Measurements from ENCODE around the gene NAV1. TPM values are rescaled to one million over a fixed set of nuclear protein-coding genes. Genes with fewer than 3 reads are reported as not detected.

Gene NAV1
- total RNA-seq, 2 experiments from 2014 or later = 1.6 to 2.1 TPM

DNA sequence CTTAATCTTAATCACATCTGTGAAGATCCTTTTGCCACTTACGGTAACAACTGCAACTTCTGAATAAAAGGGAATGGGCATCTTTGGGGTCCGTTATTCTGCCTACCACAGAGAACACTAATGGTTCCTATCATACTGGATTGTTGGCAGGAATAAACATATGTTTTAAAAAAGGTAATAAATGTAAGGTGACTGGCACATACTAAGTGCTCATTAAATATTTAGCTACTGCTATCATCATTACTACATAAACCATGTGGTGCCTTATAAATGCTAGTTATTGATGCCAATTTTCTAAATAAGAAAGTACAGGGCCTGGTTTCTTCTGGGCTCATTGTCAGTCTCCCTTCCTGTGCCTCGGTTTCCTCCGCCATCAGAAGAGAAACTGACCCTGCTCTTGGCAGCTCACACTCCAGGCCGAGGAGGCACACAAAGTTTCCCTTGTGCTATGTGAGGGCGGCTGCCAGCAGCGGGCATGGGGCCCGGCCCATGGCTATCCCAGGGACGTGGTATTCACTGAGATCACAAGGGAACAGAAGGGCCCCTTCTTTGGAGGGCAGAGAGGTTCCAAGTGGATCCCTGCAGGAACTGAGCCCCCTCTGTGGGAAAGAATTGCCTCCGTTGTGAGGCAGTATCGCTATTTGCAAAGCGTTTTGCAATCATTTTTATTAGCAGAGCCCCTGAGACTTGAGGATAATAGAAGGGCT is 26.2 kb downstream of the NAV1 start:
- no peak for DNase-seq
- ATAC-seq = no peak
- TF ChIP-seq, protein P1, sequence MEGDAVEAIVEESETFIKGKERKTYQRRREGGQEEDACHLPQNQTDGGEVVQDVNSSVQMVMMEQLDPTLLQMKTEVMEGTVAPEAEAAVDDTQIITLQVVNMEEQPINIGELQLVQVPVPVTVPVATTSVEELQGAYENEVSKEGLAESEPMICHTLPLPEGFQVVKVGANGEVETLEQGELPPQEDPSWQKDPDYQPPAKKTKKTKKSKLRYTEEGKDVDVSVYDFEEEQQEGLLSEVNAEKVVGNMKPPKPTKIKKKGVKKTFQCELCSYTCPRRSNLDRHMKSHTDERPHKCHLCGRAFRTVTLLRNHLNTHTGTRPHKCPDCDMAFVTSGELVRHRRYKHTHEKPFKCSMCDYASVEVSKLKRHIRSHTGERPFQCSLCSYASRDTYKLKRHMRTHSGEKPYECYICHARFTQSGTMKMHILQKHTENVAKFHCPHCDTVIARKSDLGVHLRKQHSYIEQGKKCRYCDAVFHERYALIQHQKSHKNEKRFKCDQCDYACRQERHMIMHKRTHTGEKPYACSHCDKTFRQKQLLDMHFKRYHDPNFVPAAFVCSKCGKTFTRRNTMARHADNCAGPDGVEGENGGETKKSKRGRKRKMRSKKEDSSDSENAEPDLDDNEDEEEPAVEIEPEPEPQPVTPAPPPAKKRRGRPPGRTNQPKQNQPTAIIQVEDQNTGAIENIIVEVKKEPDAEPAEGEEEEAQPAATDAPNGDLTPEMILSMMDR (IDR thresholded peaks at IDR 0.05) = no peak
- Mint-ChIP-seq H3K36me3 (ENCODE audit: low read depth) (no peaks in the 10 kb centered on the region), H3K9me3 (no peaks in the 10 kb centered on the region), H3K4me1 (ENCODE audit: low read depth) (no peaks in the 10 kb centered on the region), H3K27me3 (no peaks in the 10 kb centered on the region), H3K4me3 (no peak overlapping the region), H3K27ac (no peak overlapping the region)
- ChIA-PET CTCF (interaction anchor here (1.7 kb wide), 1 partner anchor 140 kb away, joined by 4 read pairs; no protein-coding TSS in a partner anchor), POLR2A (interaction anchor here (0.6 kb wide), 1 partner anchor 57 kb away, joined by 3 read pairs; no protein-coding TSS in a partner anchor)
- intact Hi-C loops (cut with micrococcal nuclease) = no loop called here

DNA sequence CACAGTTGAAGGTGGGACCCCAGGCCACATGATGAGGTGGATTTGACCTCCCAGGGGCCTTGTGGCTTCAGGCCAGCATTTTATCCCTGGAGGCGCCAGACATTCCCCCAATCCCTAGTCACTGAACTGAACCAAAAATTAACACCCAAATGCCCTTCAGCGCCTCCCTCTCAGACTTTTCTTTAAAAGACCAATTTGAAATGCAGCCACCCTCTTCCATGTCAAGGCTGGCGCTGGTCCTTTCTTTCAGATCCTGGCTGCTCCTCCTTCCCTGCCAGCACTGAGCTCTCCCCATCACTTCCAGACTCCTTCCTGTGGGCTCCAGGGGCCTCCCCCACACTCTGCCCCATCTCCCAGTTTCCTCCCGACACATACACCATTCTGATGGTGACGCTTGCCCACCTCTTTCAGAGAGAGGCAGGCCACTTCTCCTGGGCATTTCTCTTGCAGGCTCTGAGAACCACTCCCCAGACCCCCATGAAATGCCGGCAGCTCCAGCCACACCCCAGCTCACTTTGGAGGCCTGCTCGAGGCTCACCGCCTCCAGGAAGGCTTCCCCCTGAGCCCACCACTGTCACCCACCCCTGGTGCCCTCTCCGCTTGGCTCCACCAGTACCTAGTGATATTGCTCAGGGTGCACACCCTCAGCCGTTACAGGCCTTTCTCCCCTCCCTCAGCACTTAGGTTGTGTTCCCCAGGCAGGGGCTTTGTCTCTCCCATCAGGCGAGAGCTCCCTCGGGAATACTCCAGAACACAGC is 27.0 kb downstream of the NAV1 start:
- POLR2A ChIA-PET = no interaction called here
- Mint-ChIP-seq H3K9me3 (no peaks in the 10 kb centered on the region), H3K27me3 (no peaks in the 10 kb centered on the region), H3K4me3 (no peak overlapping the region), H3K27ac (no peak overlapping the region), H3K4me1 (ENCODE audit: low read depth) (no peaks in the 10 kb centered on the region), H3K36me3 (ENCODE audit: low read depth) (no peaks in the 10 kb centered on the region)
- intact Hi-C loops (cut with micrococcal nuclease) = no loop called here
- CTCF ChIA-PET = interaction anchor here (1.0 kb wide), 1 partner anchor 138 kb away, joined by 3 read pairs; no protein-coding TSS in a partner anchor
- ATAC-seq (no peak), DNase-seq (no peak)
- TF ChIP-seq, protein P1 (IDR thresholded peaks at IDR 0.05) = no peak

DNA sequence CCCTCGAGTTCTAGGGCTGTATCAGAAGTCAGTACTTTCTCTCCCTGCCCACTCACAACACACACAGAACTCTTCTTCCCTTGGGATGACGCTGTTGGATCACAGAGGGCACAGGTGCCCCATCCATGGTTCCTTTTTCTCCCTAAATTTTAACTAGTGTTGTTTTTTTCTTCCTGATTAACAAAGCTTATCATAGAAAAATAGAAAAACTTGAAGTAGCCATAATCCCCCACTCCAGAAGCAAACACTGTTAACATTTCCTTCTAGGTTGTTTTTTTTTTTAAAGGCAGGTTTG is 27.5 kb downstream of the NAV1 start:
- H3K27me3 Mint-ChIP-seq = no peaks in the 10 kb centered on the region
- no peak overlapping the region for H3K27ac Mint-ChIP-seq
- CTCF ChIA-PET = interaction anchor here (1.0 kb wide), 1 partner anchor 137 kb away, joined by 3 read pairs; no protein-coding TSS in a partner anchor
- TF ChIP-seq, protein P1 (IDR thresholded peaks at IDR 0.05) = no peak
- no peak for ATAC-seq
- H3K4me3 Mint-ChIP-seq = no peak overlapping the region
- H3K4me1 Mint-ChIP-seq (ENCODE audit: low read depth) = no peaks in the 10 kb centered on the region
- H3K9me3 Mint-ChIP-seq = no peaks in the 10 kb centered on the region
- POLR2A ChIA-PET = no interaction called here
- H3K36me3 Mint-ChIP-seq (ENCODE audit: low read depth) = no peaks in the 10 kb centered on the region
- intact Hi-C loops (cut with micrococcal nuclease) = no loop called here
- DNase-seq = no peak

DNA sequence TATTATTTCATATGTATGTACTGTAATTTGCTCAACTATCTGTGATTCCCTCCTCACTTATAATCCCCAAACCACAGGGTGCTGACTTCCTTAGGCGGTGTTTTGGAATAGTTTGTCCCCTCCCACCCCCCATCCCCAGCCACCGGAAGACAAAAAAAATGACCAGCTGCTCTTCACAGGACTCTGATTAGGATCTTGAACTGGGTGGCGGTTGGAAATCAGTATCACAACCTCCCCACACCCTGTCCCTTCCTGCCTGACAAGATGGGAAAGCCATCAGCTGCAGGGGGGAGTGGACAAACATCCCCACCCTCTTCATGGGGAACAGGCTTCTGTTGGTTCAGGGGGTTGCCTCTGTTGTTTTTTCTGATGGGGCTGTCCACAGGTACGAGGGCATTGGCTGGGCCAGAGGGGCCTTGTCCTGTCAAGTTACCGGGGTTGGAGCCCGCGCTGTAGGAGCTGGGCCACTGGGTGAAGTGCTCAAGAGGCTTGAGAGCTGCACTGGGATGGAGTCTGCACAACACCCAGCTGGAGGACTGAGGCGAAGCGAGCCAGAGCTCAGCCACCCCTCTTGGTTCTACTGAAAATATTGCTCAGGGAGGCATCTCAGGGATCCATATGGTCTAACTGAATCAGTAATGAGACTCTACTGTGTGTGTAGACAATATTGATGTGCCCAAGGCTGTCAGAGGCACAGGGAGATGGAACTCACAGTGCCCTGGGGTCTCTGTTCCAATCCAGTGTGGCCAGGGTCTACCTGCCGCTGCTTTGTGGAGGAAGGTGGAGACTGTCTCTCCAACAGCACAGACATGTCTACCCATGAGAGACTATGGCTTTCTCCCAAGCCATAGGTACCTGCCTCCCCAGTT is 28.2 kb downstream of the NAV1 start:
- CTCF ChIA-PET = no interaction called here
- no peaks in the 10 kb centered on the region for H3K27me3 Mint-ChIP-seq
- H3K4me1 Mint-ChIP-seq (ENCODE audit: low read depth) = no peaks in the 10 kb centered on the region
- no peaks in the 10 kb centered on the region for H3K9me3 Mint-ChIP-seq
- no peaks in the 10 kb centered on the region for H3K36me3 Mint-ChIP-seq (ENCODE audit: low read depth)
- DNase-seq = no peak
- TF ChIP-seq, protein P1 (IDR thresholded peaks at IDR 0.05) = no peak
- no peak for ATAC-seq
- intact Hi-C loops (cut with micrococcal nuclease) = no loop called here
- H3K4me3 Mint-ChIP-seq = no peak overlapping the region
- no peak overlapping the region for H3K27ac Mint-ChIP-seq
- POLR2A ChIA-PET = no interaction called here

Data from activated CD8-positive, alpha-beta T cell treated with anti-CD3 and anti-CD28 coated beads for 36 hours (primary cell).